PFSK-1 (cell line): ENCODE results near the gene ERBB3.

Experiments used
- FOXP2 ChIP-seq: optimal IDR thresholded peaks from 2 replicates; pipeline ENCODE3; 2011; ENCODE audit warnings: borderline replicate concordance, control low read depth, inconsistent platforms; ENCODE audit not compliant: insufficient read depth; ENCODE audit errors: extremely low read length, extremely low read depth
- POLR2AphosphoS5 ChIP-seq: IDR thresholded peaks from 2 replicates; pipeline ENCODE4 v1.6.1; 2012; ENCODE audit warnings: low read depth, mild to moderate bottlenecking, control low read depth, low read length, moderate library complexity
- SIN3A ChIP-seq: IDR thresholded peaks from 2 replicates; pipeline ENCODE4 v1.6.1; 2012; ENCODE audit warnings: mild to moderate bottlenecking, low read length, moderate library complexity, borderline replicate concordance; ENCODE audit not compliant: insufficient read depth
- TAF1 ChIP-seq: IDR thresholded peaks from 2 replicates; pipeline ENCODE4 v1.6.1; 2012; ENCODE audit warnings: low read length, control low read depth, borderline replicate concordance; ENCODE audit not compliant: insufficient read depth
- TF ChIP-seq, protein P1 (sequence below), 2 experiments: IDR thresholded peaks; 2 replicates each; pipeline versions ENCODE4 v1.6.1 to v1.8.0; 2011 to 2012; ENCODE audit warnings: low read depth in 2 of 2, low read length in 2 of 2, control low read depth in 1 of 2, inconsistent platforms in 1 of 2, mild to moderate bottlenecking in 1 of 2, moderate library complexity in 1 of 2; ENCODE audit not compliant: insufficient read depth in 1 of 2

Gene ERBB3

GRCh38 chr12:56107242-56107641 is 27.3 kb downstream of the ERBB3 start:
- TF ChIP-seq SIN3A, result no peak
- TF ChIP-seq, protein P1, sequence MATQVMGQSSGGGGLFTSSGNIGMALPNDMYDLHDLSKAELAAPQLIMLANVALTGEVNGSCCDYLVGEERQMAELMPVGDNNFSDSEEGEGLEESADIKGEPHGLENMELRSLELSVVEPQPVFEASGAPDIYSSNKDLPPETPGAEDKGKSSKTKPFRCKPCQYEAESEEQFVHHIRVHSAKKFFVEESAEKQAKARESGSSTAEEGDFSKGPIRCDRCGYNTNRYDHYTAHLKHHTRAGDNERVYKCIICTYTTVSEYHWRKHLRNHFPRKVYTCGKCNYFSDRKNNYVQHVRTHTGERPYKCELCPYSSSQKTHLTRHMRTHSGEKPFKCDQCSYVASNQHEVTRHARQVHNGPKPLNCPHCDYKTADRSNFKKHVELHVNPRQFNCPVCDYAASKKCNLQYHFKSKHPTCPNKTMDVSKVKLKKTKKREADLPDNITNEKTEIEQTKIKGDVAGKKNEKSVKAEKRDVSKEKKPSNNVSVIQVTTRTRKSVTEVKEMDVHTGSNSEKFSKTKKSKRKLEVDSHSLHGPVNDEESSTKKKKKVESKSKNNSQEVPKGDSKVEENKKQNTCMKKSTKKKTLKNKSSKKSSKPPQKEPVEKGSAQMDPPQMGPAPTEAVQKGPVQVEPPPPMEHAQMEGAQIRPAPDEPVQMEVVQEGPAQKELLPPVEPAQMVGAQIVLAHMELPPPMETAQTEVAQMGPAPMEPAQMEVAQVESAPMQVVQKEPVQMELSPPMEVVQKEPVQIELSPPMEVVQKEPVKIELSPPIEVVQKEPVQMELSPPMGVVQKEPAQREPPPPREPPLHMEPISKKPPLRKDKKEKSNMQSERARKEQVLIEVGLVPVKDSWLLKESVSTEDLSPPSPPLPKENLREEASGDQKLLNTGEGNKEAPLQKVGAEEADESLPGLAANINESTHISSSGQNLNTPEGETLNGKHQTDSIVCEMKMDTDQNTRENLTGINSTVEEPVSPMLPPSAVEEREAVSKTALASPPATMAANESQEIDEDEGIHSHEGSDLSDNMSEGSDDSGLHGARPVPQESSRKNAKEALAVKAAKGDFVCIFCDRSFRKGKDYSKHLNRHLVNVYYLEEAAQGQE (IDR thresholded peaks at IDR 0.05; ENCODE audit: insufficient read depth in 1 of 2, low read depth in 2 of 2, low read length in 2 of 2), result no peak
- TF ChIP-seq FOXP2, result no peak
- TF ChIP-seq TAF1, result no peak
- TF ChIP-seq POLR2AphosphoS5, result no peak

- TF ChIP-seq POLR2AphosphoS5 (no peak), TAF1 (no peak), SIN3A (no peak)
Observed at GRCh38 chr12:56110571-56110970, 30.6 kb downstream of the ERBB3 start.

DNA sequence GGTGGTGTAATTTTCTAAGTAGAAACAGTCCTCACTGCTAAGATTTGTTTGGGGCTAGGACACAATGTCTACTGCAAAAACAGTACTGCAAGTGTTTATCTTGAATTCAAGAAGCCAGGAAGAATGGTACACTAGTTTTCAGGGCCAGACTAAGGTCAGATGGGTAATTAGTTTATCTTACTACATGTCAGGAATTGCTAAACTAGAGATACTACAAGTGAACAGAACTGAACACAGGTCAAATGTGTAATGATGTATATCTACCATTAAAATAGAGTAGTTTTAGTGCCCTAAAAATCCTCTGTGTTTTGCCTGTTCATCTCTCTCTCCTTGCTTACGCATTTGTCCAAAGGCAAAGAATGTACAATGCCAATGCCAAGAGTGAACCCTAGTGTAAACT is 34.1 kb downstream of the ERBB3 start:
- TF ChIP-seq SIN3A (no peak), POLR2AphosphoS5 (peak; percentile 39; the same call in 1 of the 2 replicates)

DNA sequence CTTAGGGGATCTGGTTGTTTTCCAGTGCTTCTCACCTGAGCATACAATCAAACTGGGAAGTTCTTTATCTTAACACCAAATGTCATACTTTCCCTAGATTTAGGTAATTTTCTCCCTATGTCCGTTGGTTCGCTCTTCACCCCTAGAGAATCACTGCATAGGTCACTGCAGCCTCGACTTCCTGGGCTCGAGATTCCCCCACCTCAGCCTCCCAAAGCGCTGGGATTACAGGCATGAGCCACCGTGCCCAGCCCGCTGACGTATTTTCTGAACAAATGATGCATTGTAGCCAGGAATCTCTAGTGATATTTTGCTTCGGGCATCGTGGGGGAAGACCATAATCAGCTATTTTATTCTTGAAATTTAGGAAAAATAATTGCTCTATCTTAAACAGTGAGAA is 35.4 kb downstream of the ERBB3 start:
- TF ChIP-seq POLR2AphosphoS5 (no peak), FOXP2 (no peak), SIN3A (no peak), TAF1 (no peak)
- TF ChIP-seq, protein P1 (IDR thresholded peaks at IDR 0.05; ENCODE audit: insufficient read depth in 1 of 2, low read depth in 2 of 2, low read length in 2 of 2), result no peak

DNA sequence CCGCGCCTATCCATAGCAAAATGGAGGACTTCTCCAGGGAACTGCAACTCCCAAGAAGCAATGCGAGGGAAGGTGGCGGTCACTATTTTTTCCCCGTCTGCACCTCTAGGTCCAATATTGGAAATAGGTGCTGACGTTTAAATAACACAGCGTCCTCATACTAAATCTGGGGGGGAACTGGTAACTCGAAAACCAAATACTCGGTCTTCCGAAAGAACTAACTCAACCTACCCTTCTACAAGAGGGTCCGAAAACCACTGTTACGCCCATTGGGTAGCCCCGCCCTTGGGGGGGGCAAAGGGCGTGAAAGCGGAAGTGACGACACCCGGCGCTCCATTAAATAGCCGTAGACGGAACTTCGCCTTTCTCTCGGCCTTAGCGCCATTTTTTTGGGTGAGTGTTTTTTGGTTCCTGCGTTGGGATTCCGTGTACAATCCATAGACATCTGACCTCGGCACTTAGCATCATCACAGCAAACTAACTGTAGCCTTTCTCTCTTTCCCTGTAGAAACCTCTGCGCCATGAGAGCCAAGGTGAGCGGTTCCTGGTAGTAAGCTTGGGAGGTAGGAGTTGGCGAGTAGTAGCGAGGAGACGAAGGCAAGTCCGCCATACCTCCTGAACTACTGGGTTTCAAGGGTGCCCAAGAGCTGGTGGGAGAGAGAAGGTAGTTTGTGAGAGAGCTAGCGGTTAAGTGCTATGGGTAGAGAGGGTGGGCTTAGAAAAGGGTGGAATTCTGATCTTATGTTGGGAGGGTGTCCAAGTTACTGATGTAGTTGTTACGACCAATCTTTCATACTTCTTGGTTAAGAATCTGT is 36.5 kb downstream of the ERBB3 start, which contains the start of gene RPL41:
RPL41 (plus strand) TSS at position 367 of the 815 bp plus-strand sequence.
- no peak for TF ChIP-seq FOXP2
- TF ChIP-seq SIN3A, result 0 out of 2 replicates have a peak, but pooled peaks have one; percentile 18
- peak; percentile 99 for TF ChIP-seq TAF1
- TF ChIP-seq POLR2AphosphoS5, result peak; percentile 100
- TF ChIP-seq, protein P1 (IDR thresholded peaks at IDR 0.05; ENCODE audit: insufficient read depth in 1 of 2, low read depth in 2 of 2, low read length in 2 of 2), result peak in 1 of 2 experiments; percentile 69; a peak in 2 of 4 replicates

- TF ChIP-seq SIN3A (peak; percentile 100), TAF1 (peak; percentile 89; the same call in 1 of the 2 replicates), POLR2AphosphoS5 (peak; percentile 99), FOXP2 (peak; percentile 94)
- TF ChIP-seq, protein P1 (IDR thresholded peaks at IDR 0.05; ENCODE audit: insufficient read depth in 1 of 2, low read depth in 2 of 2, low read length in 2 of 2), result peak; percentile 48 to 56; a peak in 2 of 4 replicates
Observed at GRCh38 chr12:56117778-56118687, 38.1 kb downstream of the ERBB3 start, which contains the start of gene ZC3H10. ZC3H10 (plus strand) TSS chr12:56118266; CDS start chr12:56120563, 2,297 bp downstream.
